M059J (cell line): Measurements from ENCODE around the gene CTCFL. TPM values are rescaled to one million over a fixed set of nuclear protein-coding genes. Genes with fewer than 3 reads are reported as not detected.
A peak's percentile ranks its signal among the peaks of the same experiment; 100 is the strongest.

Experiments used
- DNase-seq: peaks from one replicate; pipeline ENCODE4 v3.0.0-alpha.2; 2012; ENCODE audit warnings: low read depth
- total RNA-seq: library from RNA; depleted of rRNA; stranded (reverse); fragments of >200 nt; shearing (Covaris generic); gene quantifications from 2 replicates; pipeline ENCODE4 v1.2.3, GENCODE V29; 2014

CTCFL gene
- total RNA-seq, 1 experiment from 2014 or later, result not detected

DNA sequence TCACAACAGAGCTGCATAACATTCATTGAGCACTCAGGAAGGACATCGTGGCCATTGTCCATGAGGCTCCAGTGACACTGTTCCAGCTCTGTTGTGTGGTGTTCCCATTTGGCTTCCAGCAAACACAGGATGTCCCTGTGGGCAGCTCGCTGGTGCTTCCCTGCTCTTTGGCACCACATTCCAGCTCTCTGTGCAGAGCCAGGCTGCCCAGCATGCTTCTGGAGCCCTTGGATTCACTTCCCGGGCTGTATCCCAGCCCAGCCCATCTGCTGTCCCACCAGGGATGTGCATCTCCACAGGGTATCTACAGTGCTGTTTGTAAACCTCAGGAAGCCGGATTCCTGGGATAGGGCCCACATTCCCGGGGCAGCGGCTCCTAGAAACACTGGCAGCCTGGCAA is 57.2 kb downstream of the CTCFL start:
- peak; percentile 16 for DNase-seq

DNA sequence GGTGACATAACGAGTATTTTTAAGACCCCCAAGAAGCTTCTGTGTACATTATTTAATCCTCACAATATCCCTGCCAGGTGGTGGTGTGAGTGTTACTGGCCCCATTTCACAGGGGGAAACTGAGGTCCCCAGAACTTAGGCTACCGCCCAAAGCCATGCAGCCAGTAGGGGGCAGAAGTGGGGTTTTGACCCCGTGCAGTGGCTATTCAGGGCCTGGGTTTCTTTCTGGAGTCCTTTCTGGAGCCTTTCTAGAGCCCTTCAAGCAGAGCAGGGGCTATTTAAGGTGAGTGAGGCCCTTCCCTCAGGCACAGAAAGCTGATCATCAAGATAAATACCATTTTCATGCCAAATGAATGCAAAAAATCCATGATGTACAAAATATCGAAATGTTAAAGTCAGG is 59.0 kb downstream of the CTCFL start:
- no peak for DNase-seq

DNA sequence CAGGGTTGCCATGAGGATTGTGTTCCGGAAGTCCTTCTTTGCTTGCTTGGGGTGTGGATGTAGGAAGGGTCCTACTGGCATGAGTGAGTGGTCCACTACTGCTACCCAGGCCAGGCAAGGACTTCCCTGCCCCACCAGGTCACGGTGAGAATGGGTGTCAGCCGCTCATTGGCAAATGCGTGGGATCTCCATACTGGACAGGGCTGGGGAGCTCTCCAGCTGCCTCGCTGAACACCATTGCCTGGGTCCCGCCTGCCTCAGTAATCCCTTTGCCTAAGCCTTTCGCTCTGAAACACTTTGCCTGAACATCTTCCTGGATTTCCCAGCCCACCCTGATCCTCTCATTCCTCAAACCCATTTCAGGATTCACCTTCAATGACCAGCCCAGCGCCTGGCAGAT is 59.5 kb downstream of the CTCFL start:
- no peak for DNase-seq

DNA sequence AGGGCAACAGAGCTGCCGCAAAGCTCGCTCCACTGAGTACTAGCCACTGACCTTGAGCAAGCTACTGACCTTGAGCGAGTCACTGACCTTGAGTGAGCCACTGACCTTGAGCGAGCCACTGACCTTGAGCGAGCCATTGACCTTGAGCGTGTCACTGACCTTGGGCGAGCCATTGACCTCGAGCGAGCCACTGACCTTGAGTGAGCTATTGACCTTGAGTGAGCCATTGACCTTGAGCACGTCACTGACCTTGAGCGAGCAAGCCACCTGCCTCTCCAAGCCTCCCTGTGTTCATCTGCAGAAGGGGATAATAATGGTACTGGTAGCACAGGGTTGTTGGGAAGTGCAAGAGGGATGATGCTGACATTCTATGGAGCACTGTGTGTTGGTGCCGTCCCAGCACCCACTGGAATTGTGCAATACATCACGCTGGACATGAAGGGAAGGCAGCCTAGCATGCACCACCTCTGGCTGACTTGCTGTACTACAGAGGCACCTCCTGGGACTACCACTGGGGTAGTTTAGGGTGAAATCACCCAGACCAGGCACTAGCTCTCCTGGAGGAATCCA is 60.2 kb downstream of the CTCFL start:
- peak; percentile 25 for DNase-seq

DNA sequence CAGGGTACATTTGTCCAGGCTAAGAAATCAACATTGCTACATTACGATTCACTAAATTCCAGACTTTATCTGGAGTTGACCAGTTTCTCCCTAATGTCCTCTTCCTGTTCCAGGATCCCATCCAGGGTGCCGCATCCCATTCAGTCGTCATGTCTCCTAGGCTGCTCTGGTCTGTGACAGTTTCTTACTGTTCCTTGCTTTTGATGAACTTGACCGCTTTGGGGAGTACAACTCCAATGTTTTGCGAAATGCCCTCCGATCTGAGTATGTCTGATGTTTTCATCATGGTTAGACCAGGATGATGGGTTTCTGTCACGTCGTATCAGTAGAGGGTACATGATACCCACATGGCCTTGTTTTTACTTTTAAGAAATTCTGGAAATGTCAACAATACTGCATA is 62.2 kb downstream of the CTCFL start:
- DNase-seq, result no peak

DNA sequence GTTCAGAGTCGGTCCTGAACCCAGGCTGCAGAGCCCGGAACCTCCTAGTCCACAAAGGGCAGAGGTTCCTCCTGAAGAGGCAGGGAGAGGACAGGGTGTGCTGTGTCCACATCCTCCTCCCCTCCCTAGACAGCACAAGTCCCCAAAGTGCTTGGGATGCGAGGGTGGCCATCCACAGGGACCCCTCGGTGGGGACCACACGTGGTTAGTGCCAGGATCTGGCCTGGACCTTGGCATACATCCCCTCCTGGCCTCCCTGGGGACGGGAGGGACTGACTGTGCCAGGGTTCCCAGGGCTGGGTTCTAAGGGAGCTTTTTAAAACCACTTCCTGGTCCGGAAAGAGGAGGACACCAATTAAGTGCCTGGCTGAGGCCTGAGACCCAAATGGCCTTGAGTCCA is 63.2 kb downstream of the CTCFL start:
- no peak for DNase-seq

DNA sequence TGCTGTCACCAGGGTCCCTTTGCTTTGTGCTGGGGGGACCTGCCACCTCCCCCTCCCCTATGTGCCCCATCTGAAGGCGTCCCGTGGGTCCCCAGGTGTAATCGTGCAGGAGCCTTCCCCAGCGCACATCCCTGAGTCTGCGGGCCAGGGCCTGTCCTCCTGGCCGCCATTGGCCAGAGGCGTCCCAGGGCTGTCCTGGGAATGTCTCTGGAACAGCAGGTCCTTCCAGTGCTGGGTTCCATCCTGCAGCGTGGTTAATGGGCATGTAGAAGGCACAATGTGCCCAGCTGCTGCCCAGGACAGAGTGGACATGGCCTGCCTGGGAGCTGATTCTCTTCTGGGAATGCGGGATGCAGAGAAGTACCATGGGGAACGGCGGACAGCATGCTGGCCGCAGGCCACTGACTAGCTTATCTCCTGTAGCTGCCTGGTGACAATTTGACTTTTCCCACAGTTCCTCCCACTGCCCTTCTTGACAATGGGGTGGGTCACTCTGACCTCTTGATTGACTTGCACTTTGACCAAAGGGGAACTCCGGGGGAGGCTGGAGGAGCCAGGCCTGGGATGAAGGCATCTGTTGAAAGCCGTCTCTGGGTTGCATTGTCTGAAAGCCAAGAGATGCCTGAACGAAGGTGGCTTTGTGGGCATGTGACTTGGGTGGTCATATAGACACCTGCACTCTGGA is 64.0 kb downstream of the CTCFL start:
- no peak for DNase-seq

DNA sequence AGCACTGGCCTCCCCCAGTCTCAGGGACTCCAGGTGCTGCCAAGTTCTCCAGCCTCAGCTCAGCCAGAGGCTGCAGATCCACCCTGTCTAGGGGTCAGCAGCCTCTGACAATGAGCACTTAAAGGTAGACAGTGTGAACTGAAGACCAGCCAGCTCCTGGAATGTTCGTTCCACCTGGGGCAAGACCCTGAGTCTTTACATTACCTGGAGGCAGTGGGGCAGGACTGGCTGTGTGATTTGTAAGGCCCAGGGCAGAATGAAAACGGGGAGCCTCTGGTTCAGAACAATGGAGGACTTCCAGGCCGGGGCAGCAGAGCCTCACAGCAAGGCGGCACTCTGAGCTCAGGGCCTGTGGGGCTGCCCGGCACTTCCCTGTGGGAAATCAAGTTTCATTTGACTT is 65.0 kb downstream of the CTCFL start:
- DNase-seq, result no peak

DNA sequence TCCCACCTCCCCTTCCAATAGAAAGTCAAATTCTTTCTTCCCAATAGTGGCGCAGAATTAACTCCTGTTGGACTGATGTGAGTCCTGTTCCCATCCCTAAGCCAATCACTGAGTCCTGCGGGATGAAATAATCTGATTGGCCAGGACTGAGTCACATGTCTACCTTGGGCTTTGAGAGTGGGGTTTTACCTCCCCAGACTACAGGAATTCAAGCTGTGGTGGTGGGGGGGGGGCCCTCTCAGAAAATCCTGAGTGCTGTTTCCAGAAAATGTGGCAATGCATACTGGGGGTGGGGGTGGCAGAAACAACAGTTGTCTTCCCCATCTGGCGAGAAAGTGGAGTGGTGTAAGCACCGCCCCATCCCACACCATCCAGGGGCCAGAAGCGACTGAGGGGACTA is 65.7 kb downstream of the CTCFL start:
- DNase-seq, result no peak

DNA sequence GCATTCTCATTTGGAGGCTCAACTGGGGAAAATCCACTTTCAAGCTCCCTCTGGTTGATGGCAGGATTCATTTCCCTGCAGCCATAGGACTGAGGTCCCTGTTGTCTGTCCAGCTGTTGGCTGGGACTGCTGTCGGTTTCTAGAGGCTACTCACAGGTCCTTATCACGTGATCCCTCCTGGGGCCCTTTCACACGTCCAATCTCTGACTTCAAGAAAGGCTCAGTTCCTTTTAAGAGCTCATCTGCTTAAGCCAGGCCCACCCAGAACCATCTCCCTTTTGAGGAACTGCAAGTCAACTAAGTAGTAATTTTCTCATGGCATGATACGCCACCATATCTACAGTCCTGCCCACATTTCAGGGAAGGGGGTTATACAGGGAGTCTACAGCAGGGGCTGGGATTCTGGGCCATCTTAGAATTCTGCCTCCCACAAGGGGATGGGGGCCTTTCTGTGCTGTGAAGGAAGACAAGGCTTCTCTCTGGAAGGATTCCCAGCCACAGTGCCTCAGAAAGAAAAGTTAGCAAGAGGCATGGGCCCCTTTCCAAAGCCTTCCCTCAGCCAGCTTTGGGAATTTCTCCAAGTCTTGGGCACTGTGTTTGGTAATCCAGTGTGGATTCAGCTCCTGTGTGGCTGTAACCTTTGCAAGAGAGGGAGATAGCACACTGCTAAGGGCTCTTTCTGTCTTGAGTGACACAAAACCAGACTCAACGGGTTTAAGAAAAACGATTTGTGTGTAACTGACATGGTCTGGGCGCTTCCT is 66.4 kb downstream of the CTCFL start:
- peak; percentile 24 for DNase-seq

DNA sequence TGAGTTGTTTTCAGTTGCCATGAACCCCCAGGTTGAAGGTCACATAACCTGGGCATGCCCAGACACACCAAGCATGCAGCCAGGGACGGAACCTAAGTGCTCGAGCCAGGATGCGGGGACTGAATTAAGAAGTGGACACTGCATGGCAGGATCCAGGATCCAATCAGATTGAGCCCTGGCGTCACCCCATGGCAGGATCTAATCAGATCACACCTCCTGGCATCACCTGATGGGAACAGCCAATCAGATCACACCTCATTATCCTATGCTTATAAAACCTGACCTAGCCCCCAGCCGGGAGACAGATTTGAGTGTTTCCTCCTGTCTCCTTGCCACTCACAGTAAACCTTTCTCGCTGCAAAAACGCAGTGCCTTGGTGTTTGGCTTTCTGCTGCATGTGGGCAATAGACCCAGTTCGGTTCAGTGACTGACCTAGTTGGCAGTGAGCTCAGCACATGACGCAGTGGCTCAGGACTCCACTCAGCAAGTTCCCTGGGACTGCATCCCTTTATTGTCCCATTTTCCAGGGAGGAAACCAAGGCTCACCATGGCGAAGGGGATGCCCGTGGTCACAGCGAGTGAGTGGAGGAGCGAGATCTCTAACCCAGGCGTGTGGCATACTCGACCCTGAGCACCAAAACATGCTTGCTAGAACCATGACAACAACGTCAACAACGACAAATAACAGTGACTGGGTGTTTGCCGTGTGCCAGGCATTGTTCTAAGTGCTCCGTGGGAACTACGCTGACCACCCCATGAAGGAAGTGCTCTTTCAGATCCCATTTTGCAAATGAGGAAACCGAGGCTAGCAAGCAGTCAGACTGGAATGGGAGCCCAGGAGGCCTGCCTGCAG is 67.5 kb downstream of the CTCFL start:
- peak; percentile 19 for DNase-seq

DNA sequence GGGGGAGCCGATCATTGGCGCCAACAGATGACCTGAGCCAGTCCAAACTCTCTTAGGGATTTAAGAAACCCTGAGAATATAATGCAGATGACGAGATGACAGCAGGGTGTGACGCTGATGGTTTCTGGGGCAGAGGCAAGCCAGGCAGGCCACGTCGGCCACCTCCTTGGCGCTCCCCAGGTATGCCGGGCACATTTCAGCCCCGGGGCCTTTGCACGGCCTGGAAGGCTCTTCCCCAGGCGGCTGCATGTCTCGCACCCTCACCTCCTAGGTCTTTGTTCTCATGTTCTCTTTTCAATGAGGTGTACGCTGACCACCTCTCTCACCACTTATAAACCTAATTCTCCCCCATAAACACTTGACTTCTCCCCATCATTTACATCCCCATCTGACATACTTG is 68.8 kb downstream of the CTCFL start:
- DNase-seq, result no peak

DNA sequence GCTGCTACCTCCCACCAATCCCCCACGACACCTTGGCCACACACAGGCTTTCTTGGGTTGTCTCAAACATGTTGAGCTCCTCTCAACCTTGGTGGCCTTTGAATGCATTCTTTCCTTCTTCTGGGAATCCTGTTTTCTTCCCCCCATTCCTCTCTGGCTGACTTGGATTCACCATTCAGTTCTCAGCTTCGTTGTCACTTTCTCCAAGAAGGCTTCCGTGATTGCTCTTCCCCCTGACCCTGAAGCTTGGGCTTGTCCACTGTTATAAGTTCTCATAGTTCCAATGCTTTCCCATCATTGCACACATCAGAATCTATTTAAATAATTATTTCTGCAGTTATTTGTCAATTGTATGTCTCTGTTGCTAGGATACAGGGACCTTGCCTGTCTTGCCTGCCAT is 69.6 kb downstream of the CTCFL start:
- DNase-seq, result no peak

DNA sequence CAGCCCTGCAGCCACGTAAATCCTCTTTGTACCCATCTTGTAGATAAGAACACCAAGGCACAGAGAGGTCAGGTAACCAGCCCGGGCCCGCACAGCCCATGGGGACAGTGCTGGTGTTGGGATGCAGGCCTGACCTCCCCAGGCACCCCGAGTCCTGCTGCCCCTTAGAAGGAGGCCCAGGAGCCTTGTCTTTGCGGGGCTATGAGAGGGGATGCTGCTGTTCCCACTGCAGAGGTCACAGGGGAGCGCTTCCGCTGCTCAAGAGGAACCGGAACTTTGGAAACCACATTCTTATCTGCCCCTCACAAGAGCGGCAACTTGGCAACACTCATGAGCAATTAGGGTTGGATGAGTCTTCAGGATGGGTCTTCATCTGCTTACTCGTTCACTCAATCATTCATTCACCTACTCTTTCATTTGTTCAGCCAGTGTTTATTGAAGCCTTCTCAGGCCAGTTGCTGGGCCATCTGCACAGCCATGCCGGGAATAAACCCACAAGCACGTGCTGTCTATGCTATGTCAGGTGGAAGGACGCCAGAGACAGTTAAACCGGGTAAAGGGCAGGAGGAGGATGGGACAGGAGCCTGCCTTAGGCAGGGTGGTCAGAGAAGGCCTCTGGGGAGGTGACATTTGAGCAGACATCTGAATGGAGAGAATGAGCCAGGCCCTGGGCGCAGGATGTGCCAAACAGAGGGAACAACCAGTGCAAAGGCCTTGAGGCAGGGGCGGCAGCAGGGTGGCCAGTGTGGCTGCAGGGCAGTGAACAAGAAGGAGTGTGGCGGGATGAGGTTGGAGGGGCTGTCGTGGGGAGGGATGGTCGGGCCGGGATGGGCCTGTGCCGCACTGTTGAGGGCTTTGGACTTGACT is 72.9 kb downstream of the CTCFL start:
- DNase-seq, result no peak

DNA sequence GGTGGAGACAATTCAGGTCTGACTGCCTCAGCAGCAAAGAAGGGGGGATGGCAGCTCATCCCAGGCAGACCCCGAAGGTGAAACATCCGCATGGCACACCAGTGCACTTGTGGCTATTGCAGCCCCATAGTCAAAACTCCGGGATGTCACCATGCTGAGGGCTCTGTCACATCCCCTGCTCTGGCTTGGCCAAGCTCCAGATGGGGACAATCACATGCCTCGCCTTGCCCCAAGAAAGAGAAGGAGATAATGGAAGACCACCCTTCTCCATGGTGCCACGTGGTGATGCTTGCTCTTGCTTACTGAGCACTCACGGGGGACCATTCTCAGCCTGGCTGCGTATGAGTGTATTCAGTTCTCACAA is 73.5 kb downstream of the CTCFL start:
- DNase-seq, result no peak

DNA sequence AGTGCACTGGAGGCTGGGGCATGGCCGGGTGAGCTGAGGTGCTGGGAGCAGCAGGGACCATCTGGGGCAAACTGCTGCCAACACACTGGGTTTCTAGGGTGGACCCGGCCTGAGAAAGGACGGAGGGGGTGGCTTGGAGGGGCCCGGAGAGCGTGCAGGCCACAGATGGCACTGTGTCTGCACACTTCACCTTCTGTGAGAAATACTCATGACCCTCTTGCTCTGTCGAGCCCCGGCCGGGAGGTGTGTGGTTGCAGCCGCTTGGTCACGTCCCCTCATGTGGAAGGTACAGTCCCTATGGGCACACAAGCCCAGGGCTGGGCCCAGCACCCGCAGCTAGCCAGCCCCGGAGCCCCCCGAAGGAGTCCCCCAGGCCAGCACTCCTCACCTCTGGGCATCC is 74.0 kb downstream of the CTCFL start:
- DNase-seq, result no peak

DNA sequence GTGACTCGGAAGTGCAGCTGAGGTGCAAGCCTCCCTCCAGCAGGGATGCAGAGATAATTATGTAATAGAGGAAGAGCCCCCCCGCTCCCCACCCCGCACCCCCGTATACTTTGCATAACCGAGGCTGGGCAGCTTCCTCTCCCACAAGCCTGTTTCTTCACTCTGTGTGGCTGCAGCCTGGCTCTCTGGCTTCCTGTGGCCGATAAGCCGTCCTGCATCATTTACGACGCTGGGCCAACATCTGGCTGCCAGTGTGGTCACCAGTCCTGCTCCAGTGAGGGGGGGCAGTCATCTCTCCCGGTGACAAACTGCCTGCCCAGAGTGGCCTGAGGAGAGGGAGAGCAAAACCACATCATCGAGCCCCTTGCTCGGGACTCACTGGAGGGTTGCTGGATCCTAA is 74.5 kb downstream of the CTCFL start:
- DNase-seq, result no peak

DNA sequence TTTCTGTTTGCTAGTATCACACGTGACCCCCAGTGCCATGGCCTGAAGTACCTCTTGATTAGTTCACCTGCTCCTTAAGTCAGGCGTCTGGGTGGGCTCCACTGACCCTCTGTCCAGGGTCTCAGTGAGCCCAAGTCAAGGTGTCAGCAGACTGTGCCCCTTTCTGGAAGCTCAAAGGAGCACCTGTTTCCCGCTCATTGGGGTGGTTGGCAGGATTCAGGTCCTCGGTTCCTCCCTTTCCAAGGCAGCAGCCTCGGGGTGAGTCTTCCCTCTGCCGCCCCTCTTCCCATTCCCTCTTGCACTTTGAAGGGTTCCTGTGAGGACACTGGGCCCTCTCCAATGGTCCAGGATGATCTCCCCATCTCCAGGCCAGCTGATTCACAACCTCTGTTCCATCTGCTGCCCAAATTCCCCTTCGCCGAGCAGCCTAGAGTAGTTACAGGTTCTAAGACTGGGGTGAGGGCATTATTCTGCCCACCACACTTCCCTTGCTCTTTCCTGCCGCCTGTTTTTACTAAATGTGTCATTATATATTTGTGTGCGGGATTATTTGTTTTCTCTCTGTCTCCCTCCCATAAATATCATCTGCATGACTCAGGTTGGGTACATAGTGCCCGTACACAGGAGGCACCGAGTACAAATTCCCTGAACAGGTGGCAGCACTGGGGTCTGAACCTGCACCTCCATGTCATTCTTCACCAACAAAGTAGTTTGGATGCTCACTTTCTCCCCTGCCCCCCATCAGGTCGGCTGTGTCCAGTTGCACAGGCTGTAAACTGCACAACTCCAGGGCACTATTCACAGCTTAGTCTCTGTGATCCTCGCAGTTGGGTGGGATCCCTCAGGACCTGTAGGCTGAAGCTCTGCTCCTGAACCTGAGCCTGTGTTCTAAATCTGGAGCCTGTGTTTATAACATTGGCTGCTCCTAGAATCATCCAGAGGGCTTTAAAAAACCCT is 75.3 kb downstream of the CTCFL start:
- no peak for DNase-seq

DNA sequence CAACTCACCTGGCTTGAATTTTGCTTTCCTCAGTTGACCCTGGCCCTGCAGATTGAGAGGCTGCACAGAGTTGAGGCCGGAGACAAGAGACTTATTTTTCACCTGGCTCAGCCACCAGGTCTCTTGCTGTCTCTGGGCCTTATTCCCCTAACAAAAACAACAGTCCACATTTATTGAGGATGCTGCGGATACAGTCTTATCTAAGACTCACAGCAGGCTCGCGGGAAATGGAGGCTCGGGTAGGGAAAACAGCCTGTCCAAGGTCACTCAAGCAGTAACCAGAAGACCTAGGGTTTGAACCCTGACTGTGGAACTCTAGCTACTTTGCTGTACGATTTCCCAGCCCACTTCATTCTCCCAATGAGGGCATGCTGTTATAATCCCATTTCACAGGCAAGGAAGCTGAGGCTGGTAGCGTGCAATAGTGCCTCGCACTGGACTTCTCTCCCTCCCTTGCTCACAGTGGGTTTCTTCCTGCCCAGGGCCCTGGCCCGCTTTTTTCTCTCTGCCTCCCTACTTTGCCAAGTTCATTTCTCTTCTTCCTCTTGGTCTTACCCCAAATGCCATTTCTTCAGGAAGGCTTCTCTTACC is 76.1 kb downstream of the CTCFL start:
- DNase-seq, result no peak
